Measurements from ENCODE around the gene ENOX2. TPM values are rescaled to one million over a fixed set of nuclear protein-coding genes. Genes with fewer than 3 reads are reported as not detected.

ENOX2 gene
- polyA plus RNA-seq, 3 donors from 2014 or later: 14.8 to 26.0 (median 22.2) TPM

DNA sequence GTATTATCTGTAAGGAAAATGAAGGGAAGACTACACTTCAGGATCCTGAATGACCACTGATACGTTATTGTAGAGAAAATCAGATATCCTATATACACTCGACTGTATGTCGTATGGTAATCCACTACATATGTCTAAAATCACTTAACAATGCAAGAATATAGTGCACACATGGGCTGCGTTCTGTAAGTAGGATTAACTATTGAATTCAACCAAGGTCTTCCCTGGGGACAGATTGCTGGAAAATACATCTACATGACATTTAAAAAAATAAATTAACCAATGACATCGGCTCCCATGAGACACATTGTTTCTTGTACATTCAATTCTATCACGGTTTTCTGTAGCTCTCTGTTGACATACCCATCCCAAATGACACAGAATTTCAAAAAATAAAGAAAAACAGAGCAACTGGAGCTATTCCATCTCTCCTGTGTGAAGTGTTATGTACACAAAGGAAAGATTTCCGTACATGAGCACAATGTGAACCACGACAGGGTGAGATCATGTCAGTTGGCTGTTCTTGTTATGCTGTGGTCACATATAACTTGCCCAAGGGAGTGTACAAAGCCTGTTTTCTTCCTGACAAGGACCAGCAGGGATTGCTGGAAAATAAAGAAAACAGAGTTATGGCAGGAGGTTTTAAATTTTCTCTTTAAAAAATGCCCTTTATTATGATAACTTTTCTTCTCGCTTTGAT lies 6.1 kb downstream of the ENOX2 start:
- Mint-ChIP-seq H3K27me3 (ENCODE audit: low read depth in 3 of 3) (peaks cover 0 to 6% (median 4%) of the 10 kb centered on the region in 3 donors), H3K9me3 (no peaks in the 10 kb centered on the region), H3K4me1 (peaks cover under 1 to 2% of the 10 kb centered on the region in 2 donors), H3K36me3 (no peaks in the 10 kb centered on the region), H3K27ac (no peak overlapping the region), H3K4me3 (no peak overlapping the region)
- no peak for DNase-seq

DNA sequence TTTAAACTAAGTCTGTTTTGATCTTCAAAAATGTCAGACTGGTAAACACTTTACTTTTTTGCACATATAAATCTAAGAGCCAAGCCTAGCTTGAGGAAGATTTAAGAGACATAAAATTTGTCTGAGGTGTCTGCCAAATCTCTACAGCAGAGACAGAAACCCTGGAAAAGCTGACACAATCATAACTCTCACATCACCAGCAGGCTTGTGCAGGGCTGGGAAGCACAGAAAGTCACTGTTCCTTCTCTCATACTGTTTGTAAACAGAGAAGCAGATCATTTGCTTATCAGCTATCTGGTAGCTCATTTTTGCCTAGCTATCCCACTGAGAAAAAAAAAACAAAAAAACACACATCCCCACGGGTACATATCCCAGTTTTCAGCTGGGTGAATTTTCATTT lies 7.0 kb downstream of the ENOX2 start:
- Mint-ChIP-seq H3K9me3 (no peaks in the 10 kb centered on the region), H3K27ac (no peak overlapping the region), H3K27me3 (ENCODE audit: low read depth in 3 of 3) (peaks cover 0 to 6% (median 4%) of the 10 kb centered on the region in 3 donors), H3K36me3 (no peaks in the 10 kb centered on the region), H3K4me1 (no peaks in the 10 kb centered on the region), H3K4me3 (no peak overlapping the region)
- no peak for DNase-seq

DNA sequence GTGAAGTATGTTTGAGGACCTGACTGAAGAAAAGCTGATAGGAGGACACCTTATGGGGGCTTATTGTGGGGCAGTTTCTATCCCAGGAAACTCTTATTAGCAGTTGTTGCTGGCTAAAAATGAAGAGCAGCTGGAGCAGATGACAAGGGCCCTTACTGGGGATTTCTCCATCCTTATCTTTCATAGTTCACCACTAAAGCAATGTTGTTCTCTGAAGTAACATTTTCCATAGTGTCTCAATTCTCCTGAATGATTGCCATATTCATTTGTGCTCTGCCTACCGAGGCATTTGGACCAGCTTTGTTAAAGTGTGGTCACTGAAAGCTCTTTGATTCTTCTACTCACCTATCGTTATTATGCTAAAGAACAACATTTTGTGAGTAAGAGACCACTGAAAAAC lies 7.7 kb downstream of the ENOX2 start:
- DNase-seq: no peak
- Mint-ChIP-seq H3K27ac (no peak overlapping the region), H3K4me1 (no peaks in the 10 kb centered on the region), H3K4me3 (no peak overlapping the region), H3K9me3 (no peaks in the 10 kb centered on the region), H3K27me3 (ENCODE audit: low read depth in 3 of 3) (peaks cover 0 to 6% (median 2%) of the 10 kb centered on the region in 3 donors), H3K36me3 (no peaks in the 10 kb centered on the region)

DNA sequence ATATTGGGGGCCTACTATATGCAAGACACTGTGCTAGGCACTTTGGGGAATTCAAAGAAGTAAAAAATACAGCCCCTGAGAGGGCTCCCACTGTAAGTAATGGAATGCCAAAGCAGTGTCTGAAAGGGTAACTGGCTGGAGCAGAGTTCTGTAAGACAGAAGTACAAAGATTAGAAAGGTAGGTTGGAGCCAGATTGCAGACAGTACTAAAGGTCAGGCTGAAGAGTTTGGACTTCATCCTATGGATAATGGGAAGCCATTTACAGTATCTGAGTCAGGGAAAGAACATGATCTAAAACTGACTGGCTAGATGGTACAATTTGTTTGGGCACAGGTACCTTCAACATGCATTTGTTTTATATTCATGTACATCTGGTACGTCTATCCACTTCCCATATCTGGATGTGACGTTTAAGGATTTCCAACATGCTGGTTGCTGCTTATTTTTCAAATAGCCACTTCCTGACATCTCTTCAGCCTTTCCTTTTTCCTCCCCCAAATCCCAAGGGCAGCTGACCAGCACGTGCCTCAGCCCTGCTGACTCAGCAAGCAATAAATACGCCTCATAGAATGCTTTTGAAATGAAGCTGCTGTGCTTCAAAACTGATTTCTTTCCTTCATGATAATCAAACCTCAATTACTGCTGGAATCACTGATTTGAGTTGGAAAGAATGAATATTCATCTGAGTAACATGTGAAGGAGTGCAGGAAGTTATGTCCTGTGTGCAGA lies 9.5 kb downstream of the ENOX2 start:
- H3K36me3 Mint-ChIP-seq: no peaks in the 10 kb centered on the region
- H3K27me3 Mint-ChIP-seq (ENCODE audit: low read depth in 3 of 3): peaks cover 0 to 5% (median 0%) of the 10 kb centered on the region in 3 donors
- no peak for DNase-seq
- H3K27ac Mint-ChIP-seq: no peak overlapping the region
- no peak overlapping the region for H3K4me3 Mint-ChIP-seq
- no peaks in the 10 kb centered on the region for H3K9me3 Mint-ChIP-seq
- no peaks in the 10 kb centered on the region for H3K4me1 Mint-ChIP-seq

GRCh38 chrX:130887376-130887775 lies 15.6 kb downstream of the ENOX2 start:
- Mint-ChIP-seq H3K4me1 (no peaks in the 10 kb centered on the region), H3K27ac (no peak overlapping the region), H3K9me3 (no peaks in the 10 kb centered on the region)

DNA sequence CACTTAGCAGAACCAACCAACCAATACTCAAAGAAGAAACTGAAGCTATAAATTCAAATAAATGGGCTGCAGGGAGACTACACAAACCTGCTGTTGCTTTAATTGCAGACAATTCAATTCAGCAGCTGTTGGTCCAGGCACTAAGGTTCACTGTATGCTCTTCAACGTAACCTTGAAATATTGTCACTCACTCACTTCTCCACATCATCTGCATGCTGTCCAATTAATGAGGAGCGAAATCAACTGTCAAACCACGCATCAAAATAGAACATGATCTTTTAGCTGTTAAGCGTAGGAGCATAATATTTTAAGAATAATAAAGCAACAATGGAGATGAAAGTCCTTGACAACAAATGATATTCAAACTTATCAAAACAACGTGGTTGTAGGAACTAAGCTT lies 17.0 kb downstream of the ENOX2 start:
- Mint-ChIP-seq H3K4me1 (no peaks in the 10 kb centered on the region), H3K27me3 (ENCODE audit: low read depth in 3 of 3) (peaks cover 0 to 2% (median 0%) of the 10 kb centered on the region in 3 donors), H3K36me3 (no peaks in the 10 kb centered on the region), H3K27ac (no peak overlapping the region), H3K9me3 (no peaks in the 10 kb centered on the region), H3K4me3 (no peak overlapping the region)
- no peak for DNase-seq

More at GRCh38 chrX:130887376-130887775, 15.6 kb downstream of the ENOX2 start:
- Mint-ChIP-seq H3K36me3 (no peaks in the 10 kb centered on the region), H3K27me3 (ENCODE audit: low read depth in 3 of 3) (peaks cover 0 to 2% (median 0%) of the 10 kb centered on the region in 3 donors), H3K4me3 (no peak overlapping the region)
- no peak for DNase-seq

GRCh38 chrX:130885508-130885907 lies 17.5 kb downstream of the ENOX2 start:
- Mint-ChIP-seq H3K4me3 (no peak overlapping the region), H3K27me3 (ENCODE audit: low read depth in 3 of 3) (peaks cover 0 to 2% (median 0%) of the 10 kb centered on the region in 3 donors), H3K9me3 (no peaks in the 10 kb centered on the region), H3K36me3 (no peaks in the 10 kb centered on the region), H3K4me1 (no peaks in the 10 kb centered on the region), H3K27ac (no peak overlapping the region)
- no peak for DNase-seq

GRCh38 chrX:130884627-130885026 lies 18.4 kb downstream of the ENOX2 start:
- no peaks in the 10 kb centered on the region for H3K4me1 Mint-ChIP-seq

GRCh38 chrX:130879869-130880268 lies 23.1 kb downstream of the ENOX2 start:
- H3K27me3 Mint-ChIP-seq (ENCODE audit: low read depth in 3 of 3): peaks cover 0 to 8% (median 0%) of the 10 kb centered on the region in 3 donors
- no peak overlapping the region for H3K4me3 Mint-ChIP-seq
- no peaks in the 10 kb centered on the region for H3K36me3 Mint-ChIP-seq
- H3K9me3 Mint-ChIP-seq: no peaks in the 10 kb centered on the region
- no peak overlapping the region for H3K27ac Mint-ChIP-seq
- DNase-seq: no peak
- no peaks in the 10 kb centered on the region for H3K4me1 Mint-ChIP-seq

More at GRCh38 chrX:130884627-130885026, 18.4 kb downstream of the ENOX2 start:
- no peak overlapping the region for H3K27ac Mint-ChIP-seq
- no peak for DNase-seq
- H3K4me3 Mint-ChIP-seq: no peak overlapping the region
- peaks cover 0 to 6% (median 0%) of the 10 kb centered on the region in 3 donors for H3K27me3 Mint-ChIP-seq (ENCODE audit: low read depth in 3 of 3)
- H3K9me3 Mint-ChIP-seq: no peaks in the 10 kb centered on the region
- H3K36me3 Mint-ChIP-seq: no peaks in the 10 kb centered on the region

GRCh38 chrX:130878350-130879341 lies 24.4 kb downstream of the ENOX2 start:
- no peaks in the 10 kb centered on the region for H3K9me3 Mint-ChIP-seq
- peaks cover 0 to 10% (median 2%) of the 10 kb centered on the region in 3 donors for H3K27me3 Mint-ChIP-seq (ENCODE audit: low read depth in 3 of 3)
- no peaks in the 10 kb centered on the region for H3K4me1 Mint-ChIP-seq
- no peak for DNase-seq
- H3K36me3 Mint-ChIP-seq: peaks cover 0 to 4% (median 0%) of the 10 kb centered on the region in 3 donors
- no peak overlapping the region for H3K4me3 Mint-ChIP-seq
- no peak overlapping the region for H3K27ac Mint-ChIP-seq

- H3K9me3 Mint-ChIP-seq: no peaks in the 10 kb centered on the region
These were observed 25.1 kb downstream of the ENOX2 start for GRCh38 chrX:130877892-130878341.

GRCh38 chrX:130876226-130876625 lies 26.8 kb downstream of the ENOX2 start:
- no peak for DNase-seq
- peaks cover 0 to 12% (median 2%) of the 10 kb centered on the region in 3 donors for H3K27me3 Mint-ChIP-seq (ENCODE audit: low read depth in 3 of 3)
- H3K36me3 Mint-ChIP-seq: peaks cover 0 to 4% (median 0%) of the 10 kb centered on the region in 3 donors
- no peaks in the 10 kb centered on the region for H3K4me1 Mint-ChIP-seq
- H3K4me3 Mint-ChIP-seq: no peak overlapping the region
- no peaks in the 10 kb centered on the region for H3K9me3 Mint-ChIP-seq
- H3K27ac Mint-ChIP-seq: no peak overlapping the region

More at GRCh38 chrX:130877892-130878341, 25.1 kb downstream of the ENOX2 start:
- Mint-ChIP-seq H3K4me3 (no peak overlapping the region), H3K27me3 (ENCODE audit: low read depth in 3 of 3) (peaks cover 0 to 12% (median 2%) of the 10 kb centered on the region in 3 donors), H3K27ac (no peak overlapping the region), H3K4me1 (no peaks in the 10 kb centered on the region), H3K36me3 (peaks cover 0 to 4% (median 0%) of the 10 kb centered on the region in 3 donors)
- no peak for DNase-seq

DNA sequence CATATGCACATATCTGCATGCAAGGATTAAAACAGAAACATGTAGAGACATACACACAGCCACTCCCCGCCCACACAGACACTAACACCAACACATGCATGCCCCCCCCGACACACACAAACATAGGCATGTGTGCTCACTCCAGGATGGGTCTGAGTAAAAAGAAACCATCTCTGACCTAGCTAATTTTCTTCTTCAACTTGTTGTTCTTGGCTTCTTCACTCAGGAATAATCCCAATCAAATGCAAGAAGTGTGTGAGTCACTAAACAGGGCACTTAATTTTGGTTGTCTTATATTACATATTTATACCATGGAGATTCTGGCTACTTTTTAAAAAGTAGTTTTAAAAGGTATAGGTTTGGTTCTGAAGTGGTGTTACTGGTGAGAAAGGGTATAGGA lies 28.3 kb downstream of the ENOX2 start:
- no peaks in the 10 kb centered on the region for H3K9me3 Mint-ChIP-seq
- H3K4me1 Mint-ChIP-seq: no peaks in the 10 kb centered on the region
- no peak overlapping the region for H3K27ac Mint-ChIP-seq
- no peak overlapping the region for H3K4me3 Mint-ChIP-seq
- peaks cover 0 to 4% (median 0%) of the 10 kb centered on the region in 3 donors for H3K36me3 Mint-ChIP-seq
- no peak for DNase-seq
- peaks cover 0 to 9% (median 2%) of the 10 kb centered on the region in 3 donors for H3K27me3 Mint-ChIP-seq (ENCODE audit: low read depth in 3 of 3)

All from immature natural killer cell (primary cell).